Measurements from ENCODE around the gene ELL2. TPM values are rescaled to one million over a fixed set of nuclear protein-coding genes. Genes with fewer than 3 reads are reported as not detected.
"Not testable (repeated sequence)": the region's sequence is repeated elsewhere in the genome, so short reads cannot be mapped to it uniquely, and the experiment has no call there.

ELL2 gene
- total RNA-seq, 1 donor from 2014 or later: 49.0 TPM

DNA sequence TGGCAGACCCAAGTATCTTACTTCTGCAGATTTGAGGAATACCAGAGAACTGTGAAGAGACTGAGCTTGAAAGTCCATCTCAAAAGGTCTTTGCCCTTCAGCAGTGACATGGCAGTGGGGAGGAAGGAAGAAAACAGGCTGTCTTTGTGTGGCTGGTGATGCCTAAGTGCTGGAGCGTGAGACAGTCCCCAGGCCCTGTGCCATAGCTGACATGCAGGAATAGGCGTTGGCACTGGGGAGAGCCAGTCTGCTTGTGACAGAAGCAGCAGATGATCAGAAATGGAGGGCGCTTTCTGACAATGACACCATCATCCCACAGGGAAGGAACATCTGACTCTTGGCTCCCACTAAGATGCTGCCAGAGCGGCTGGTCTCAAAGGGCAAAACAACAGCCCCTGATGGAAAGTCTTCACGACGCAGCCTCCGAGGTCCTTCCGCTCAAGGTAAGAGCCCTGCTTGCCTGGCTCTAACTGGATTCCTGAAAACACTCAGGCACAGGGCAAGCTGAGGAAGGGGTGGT, 123.6 kb downstream of the ELL2 start:
- DNase-seq (ENCODE audit: low spot score): no peak

GRCh38 chr5:95837492-95837891, 124.2 kb downstream of the ELL2 start:
- DNase-seq (ENCODE audit: low spot score): no peak

GRCh38 chr5:95836971-95837370, 124.7 kb downstream of the ELL2 start:
- not testable (repeated sequence) for DNase-seq (ENCODE audit: low spot score)

DNA sequence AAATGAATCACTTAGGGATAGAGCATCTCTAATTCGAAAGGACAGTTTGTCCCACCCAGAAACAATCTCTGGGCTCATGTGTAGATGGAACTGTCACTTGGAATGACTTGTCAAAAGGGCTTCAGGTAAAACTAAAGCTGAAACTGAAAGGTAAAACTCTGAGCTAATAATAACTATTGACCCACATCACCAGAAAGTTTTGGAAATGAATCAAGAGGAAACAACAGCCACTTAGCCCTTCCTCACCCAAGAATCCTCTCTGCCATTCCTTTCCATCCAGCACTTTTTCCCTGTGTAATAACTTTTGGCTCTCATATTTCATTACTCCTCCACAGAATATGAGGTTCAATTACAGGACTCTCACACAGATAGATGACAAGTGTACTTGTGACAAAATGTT, 125.1 kb downstream of the ELL2 start:
- no peak for DNase-seq (ENCODE audit: low spot score)

GRCh38 chr5:95835682-95836385, 125.8 kb downstream of the ELL2 start:
- no peak for DNase-seq (ENCODE audit: low spot score)

Other genes starting within 250 kb of the ELL2 start
- 38.6 TPM for gene RHOBTB3, start 230.5 kb downstream of the ELL2 start, total RNA-seq
- 64.4 TPM for gene GLRX, start 139.1 kb downstream of the ELL2 start, total RNA-seq

Data from mucosa of gallbladder (tissue), 1 donor.